Measurements from ENCODE around the gene RDM1.

The RDM1 gene

DNA sequence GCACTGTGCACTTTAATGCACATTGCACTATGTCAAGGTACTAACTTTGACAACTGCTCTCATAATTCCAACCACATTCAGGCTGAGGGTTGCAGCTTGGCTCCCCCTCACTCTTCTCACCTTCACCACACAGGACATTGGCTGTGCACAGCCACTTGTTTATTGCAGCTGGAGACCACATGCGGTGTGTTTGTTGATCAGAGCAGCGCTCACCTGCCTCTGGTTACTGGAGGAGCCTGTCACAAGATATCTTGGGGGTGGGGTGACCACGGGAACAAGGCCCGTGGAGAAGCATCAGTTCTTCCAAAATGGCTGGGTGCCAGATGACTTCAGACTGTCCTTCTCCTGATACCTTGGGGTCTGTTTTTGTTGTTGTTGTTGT lies 39.8 kb downstream of the RDM1 start:
- Histone ChIP-seq H3K36me3 (ENCODE audit: control insufficient read depth, insufficient read depth, low read length) (no peaks in the 10 kb centered on the region), H3K4me3 (replicated peaks; ENCODE audit: low read depth, low read length) (no peak overlapping the region), H3K27me3 (replicated peaks; ENCODE audit: control insufficient read depth, insufficient read depth, low read length) (no peaks in the 10 kb centered on the region)
- no peak for DNase-seq (ENCODE audit: extremely low read depth, insufficient read length)
- TF ChIP-seq, protein P1, sequence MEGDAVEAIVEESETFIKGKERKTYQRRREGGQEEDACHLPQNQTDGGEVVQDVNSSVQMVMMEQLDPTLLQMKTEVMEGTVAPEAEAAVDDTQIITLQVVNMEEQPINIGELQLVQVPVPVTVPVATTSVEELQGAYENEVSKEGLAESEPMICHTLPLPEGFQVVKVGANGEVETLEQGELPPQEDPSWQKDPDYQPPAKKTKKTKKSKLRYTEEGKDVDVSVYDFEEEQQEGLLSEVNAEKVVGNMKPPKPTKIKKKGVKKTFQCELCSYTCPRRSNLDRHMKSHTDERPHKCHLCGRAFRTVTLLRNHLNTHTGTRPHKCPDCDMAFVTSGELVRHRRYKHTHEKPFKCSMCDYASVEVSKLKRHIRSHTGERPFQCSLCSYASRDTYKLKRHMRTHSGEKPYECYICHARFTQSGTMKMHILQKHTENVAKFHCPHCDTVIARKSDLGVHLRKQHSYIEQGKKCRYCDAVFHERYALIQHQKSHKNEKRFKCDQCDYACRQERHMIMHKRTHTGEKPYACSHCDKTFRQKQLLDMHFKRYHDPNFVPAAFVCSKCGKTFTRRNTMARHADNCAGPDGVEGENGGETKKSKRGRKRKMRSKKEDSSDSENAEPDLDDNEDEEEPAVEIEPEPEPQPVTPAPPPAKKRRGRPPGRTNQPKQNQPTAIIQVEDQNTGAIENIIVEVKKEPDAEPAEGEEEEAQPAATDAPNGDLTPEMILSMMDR (IDR thresholded peaks at IDR 0.05; ENCODE audit: insufficient read depth, low read length, poor library complexity, severe bottlenecking) = no peak

DNA sequence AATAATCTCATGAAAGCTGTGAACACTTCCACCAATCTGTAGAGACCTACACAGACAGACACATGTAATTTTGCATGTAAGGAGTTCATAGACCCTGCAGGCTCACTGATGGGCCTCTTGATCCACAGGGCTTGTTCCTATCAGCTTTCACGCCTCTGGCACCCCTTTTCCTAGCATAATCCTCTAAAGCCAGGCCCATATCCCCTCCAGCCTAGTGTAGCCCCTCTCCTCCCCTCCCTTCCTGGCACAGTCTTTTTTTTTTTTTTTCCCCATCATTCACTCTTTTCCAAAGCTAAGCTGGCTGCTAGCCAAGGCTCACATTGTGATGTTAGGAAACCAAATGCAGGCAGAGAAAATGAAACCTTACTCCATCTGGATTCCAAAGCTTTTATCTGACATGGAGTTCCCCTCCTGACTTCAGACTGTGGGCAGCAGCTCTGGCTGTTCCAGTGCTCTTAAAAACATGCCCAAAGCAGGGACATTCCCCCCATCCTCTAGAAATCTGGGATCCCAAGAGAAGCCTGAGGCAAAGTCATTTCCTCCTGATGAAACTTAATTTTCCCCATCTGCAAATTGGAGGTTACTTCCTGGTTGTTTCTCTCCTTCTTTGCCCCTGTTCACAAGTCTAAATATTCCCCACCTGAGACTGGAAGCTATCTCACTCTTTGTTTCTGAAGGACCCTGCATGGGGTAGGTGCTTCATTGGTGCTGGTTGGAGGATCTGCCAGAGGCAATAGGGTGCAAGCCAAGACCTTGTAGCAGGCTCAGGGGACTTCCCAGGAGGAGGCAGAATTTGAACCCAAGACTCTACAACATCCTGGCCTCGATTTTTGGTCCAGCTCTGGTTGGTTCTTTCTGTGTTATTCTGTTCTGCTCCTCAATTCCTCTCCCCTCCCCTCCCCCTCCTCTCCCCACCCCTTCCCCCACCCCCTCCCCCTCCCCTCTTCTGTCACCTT lies 40.5 kb downstream of the RDM1 start:
- TF ChIP-seq, protein P1 (IDR thresholded peaks at IDR 0.05; ENCODE audit: insufficient read depth, low read length, poor library complexity, severe bottlenecking) = no peak
- no peaks in the 10 kb centered on the region for H3K36me3 ChIP-seq (ENCODE audit: control insufficient read depth, insufficient read depth, low read length)
- no peak overlapping the region for H3K4me3 ChIP-seq (replicated peaks; ENCODE audit: low read depth, low read length)
- DNase-seq (ENCODE audit: extremely low read depth, insufficient read length) = no peak
- no peaks in the 10 kb centered on the region for H3K27me3 ChIP-seq (replicated peaks; ENCODE audit: control insufficient read depth, insufficient read depth, low read length)

DNA sequence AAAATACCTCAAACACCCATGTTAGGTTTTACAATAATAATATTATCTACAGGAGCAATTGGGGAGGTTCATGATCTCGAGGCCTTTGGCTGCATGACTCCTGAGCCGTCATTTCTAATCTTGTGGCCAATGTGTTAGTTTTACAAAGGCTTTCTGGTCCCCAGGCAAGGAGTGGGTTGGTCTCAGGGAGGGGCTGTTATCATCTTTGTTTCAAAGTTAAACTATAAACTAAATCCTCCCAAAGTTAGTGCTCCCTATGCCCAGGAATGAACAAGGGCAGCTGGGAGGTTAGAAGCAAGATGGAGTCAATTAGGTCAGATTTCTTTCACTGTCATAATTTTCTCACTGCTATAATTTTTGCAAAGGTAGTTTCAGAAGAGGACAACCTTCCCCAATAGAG lies 41.3 kb downstream of the RDM1 start:
- TF ChIP-seq, protein P1 (IDR thresholded peaks at IDR 0.05; ENCODE audit: insufficient read depth, low read length, poor library complexity, severe bottlenecking) = no peak
- Histone ChIP-seq H3K27me3 (replicated peaks; ENCODE audit: control insufficient read depth, insufficient read depth, low read length) (no peaks in the 10 kb centered on the region), H3K36me3 (ENCODE audit: control insufficient read depth, insufficient read depth, low read length) (no peaks in the 10 kb centered on the region), H3K4me3 (replicated peaks; ENCODE audit: low read depth, low read length) (no peak overlapping the region)
- no peak for DNase-seq (ENCODE audit: extremely low read depth, insufficient read length)

DNA sequence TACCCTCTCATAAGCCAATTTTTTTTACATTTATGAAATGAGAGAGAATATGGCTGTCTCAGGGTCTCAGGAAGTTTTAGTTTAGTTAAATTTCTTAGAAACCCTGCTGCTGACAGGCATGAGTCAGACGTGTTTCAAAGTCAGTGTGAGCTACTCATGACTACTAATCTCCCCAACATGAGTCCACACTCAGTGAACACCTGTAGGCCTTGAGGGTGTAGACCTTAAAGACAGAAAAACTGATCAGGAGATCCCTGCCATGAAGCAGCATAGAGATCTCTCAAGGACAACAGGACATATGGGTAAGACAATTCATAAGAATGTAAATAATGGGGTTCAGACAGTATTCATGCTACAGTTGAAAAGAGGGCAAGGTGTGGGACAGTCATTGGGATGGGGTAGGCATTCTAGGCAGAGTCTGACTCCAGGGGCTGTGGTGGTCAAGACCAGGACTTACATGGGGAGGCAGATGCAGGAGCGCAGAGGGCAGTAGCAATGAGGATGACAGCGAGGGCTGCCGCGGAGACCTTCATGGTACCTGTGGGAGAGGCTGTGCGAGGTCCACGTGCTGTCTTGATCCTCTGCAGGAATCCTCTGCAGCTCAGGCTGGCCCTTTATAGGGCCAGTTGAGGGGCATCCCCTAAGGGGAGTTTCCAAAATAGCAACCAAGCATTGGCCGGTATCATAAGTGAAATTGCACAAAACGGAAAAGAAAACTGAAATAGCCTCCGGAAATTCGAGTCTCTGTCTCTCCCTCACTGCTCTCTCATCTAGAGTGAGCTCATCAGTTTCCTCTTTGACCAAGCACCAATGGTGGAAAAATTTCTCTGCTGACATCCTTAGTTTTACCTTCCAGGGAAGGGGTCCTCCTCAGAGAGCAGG lies 50.6 kb downstream of the RDM1 start, which contains the start of gene CCL5:
Gene CCL5 (minus strand): TSS at position 588 of the 882 bp plus-strand sequence.
- H3K27me3 ChIP-seq (replicated peaks; ENCODE audit: control insufficient read depth, insufficient read depth, low read length) = no peaks in the 10 kb centered on the region
- peak within 1 kb of the TSS; percentile 38 for H3K4me3 ChIP-seq (replicated peaks; ENCODE audit: low read depth, low read length)
- DNase-seq (ENCODE audit: extremely low read depth, insufficient read length) = peak; percentile 78
- H3K36me3 ChIP-seq (ENCODE audit: control insufficient read depth, insufficient read depth, low read length) = no peaks in the 10 kb centered on the region
- TF ChIP-seq, protein P1 (IDR thresholded peaks at IDR 0.05; ENCODE audit: insufficient read depth, low read length, poor library complexity, severe bottlenecking) = no peak

DNA sequence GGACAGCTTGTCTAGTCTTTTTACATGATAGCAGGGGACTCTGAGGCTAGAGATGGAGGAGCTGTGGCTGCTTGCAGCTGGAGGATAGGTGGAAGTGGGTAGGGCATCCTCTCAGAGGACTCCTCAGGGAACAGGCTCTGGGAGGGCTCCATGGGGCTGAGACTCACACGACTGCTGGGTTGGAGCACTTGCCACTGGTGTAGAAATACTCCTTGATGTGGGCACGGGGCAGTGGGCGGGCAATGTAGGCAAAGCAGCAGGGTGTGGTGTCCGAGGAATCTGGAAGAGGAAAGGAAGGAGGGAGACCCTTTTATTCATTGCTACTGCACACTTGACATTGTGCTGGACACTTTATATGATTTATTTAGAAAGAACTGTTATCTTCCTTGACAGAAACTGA lies 52.2 kb downstream of the RDM1 start:
- TF ChIP-seq, protein P1 (IDR thresholded peaks at IDR 0.05; ENCODE audit: insufficient read depth, low read length, poor library complexity, severe bottlenecking) = no peak
- Histone ChIP-seq H3K27me3 (replicated peaks; ENCODE audit: control insufficient read depth, insufficient read depth, low read length) (no peaks in the 10 kb centered on the region), H3K4me3 (replicated peaks; ENCODE audit: low read depth, low read length) (no peak overlapping the region), H3K36me3 (ENCODE audit: control insufficient read depth, insufficient read depth, low read length) (no peaks in the 10 kb centered on the region)
- DNase-seq (ENCODE audit: extremely low read depth, insufficient read length) = no peak

Data from GM06990 (cell line).